Glutamatergic neuron (in vitro differentiated cells): ENCODE results near the gene FLVCR1. TPM values are rescaled to one million over a fixed set of nuclear protein-coding genes. Genes with fewer than 3 reads are reported as not detected.

Experiments used
- DNase-seq: peaks from one replicate; pipeline ENCODE4 v3.0.0; 2022
- H3K27ac Mint-ChIP-seq: one replicate; pipeline ENCODE4 v1.8.0; 2020; ENCODE audit warnings: mild to moderate bottlenecking, mixed read lengths, inconsistent platforms; ENCODE audit not compliant: unreplicated experiment
- H3K27me3 Mint-ChIP-seq: one replicate; pipeline ENCODE4 v1.8.0; 2020; ENCODE audit warnings: mild to moderate bottlenecking, moderate library complexity, mixed read lengths, inconsistent platforms; ENCODE audit not compliant: unreplicated experiment
- H3K36me3 Mint-ChIP-seq: one replicate; pipeline ENCODE4 v1.8.0; 2020; ENCODE audit warnings: mild to moderate bottlenecking, mixed read lengths, inconsistent platforms; ENCODE audit not compliant: unreplicated experiment
- H3K4me1 Mint-ChIP-seq: one replicate; pipeline ENCODE4 v1.8.0; 2020; ENCODE audit warnings: mild to moderate bottlenecking, low read depth, mixed read lengths, inconsistent platforms; ENCODE audit not compliant: unreplicated experiment
- H3K4me3 Mint-ChIP-seq: one replicate; pipeline ENCODE4 v1.8.0; 2020; ENCODE audit warnings: mild to moderate bottlenecking, mixed read lengths, inconsistent platforms; ENCODE audit not compliant: unreplicated experiment
- H3K9me3 Mint-ChIP-seq: one replicate; pipeline ENCODE4 v1.8.0; 2020; ENCODE audit warnings: mild to moderate bottlenecking, moderate library complexity, mixed read lengths, inconsistent platforms; ENCODE audit not compliant: unreplicated experiment
- CTCF ChIP-seq: fragments of 200-600 bp; sonication (generic); IDR thresholded peaks from one replicate; pipeline ENCODE4 v1.5.0; 2021; ENCODE audit not compliant: partially characterized antibody, unreplicated experiment
- total RNA-seq: library from RNA; stranded (reverse); fragmentation: NEBNext Ultra II Directional; extraction: Animal tissue kit (Norgen Biotek cat#: 25700); gene quantifications from one replicate; pipeline ENCODE4 v1.2.1, GENCODE V29; 2021; ENCODE audit not compliant: unreplicated experiment

The FLVCR1 gene
- total RNA-seq, 1 donor from 2014 or later, result 33.4 TPM

- no peak for TF ChIP-seq CTCF
- Mint-ChIP-seq H3K36me3 (peaks cover 19% of the 10 kb centered on the region), H3K4me1 (no peaks in the 10 kb centered on the region), H3K27me3 (peaks cover 6% of the 10 kb centered on the region), H3K4me3 (no peak overlapping the region), H3K9me3 (peaks cover 11% of the 10 kb centered on the region), H3K27ac (no peak overlapping the region)
- DNase-seq, result no peak
These were observed 37.1 kb upstream of the FLVCR1 start for GRCh38 chr1:212820969-212821368.

GRCh38 chr1:212822956-212823355 lies 35.1 kb upstream of the FLVCR1 start:
- peaks cover 10% of the 10 kb centered on the region for H3K27me3 Mint-ChIP-seq
- no peak for TF ChIP-seq CTCF

GRCh38 chr1:212824201-212824600 lies 33.9 kb upstream of the FLVCR1 start:
- Mint-ChIP-seq H3K27me3 (peaks cover 10% of the 10 kb centered on the region), H3K9me3 (peaks cover 16% of the 10 kb centered on the region), H3K36me3 (peaks cover 28% of the 10 kb centered on the region), H3K4me1 (no peaks in the 10 kb centered on the region), H3K27ac (no peak overlapping the region), H3K4me3 (peak overlapping the region; percentile 8)
- no peak for DNase-seq
- no peak for TF ChIP-seq CTCF

More at GRCh38 chr1:212822956-212823355, 35.1 kb upstream of the FLVCR1 start:
- Mint-ChIP-seq H3K9me3 (peaks cover 16% of the 10 kb centered on the region), H3K27ac (no peak overlapping the region), H3K36me3 (peaks cover 28% of the 10 kb centered on the region), H3K4me1 (no peaks in the 10 kb centered on the region), H3K4me3 (no peak overlapping the region)
- no peak for DNase-seq

GRCh38 chr1:212825798-212826452 lies 32.1 kb upstream of the FLVCR1 start:
- H3K27ac Mint-ChIP-seq, result no peak overlapping the region
- H3K9me3 Mint-ChIP-seq, result peaks cover 16% of the 10 kb centered on the region
- no peak for TF ChIP-seq CTCF
- H3K4me1 Mint-ChIP-seq, result no peaks in the 10 kb centered on the region
- DNase-seq, result no peak
- peaks cover 28% of the 10 kb centered on the region for H3K36me3 Mint-ChIP-seq
- peaks cover 10% of the 10 kb centered on the region for H3K27me3 Mint-ChIP-seq
- no peak overlapping the region for H3K4me3 Mint-ChIP-seq

- no peak overlapping the region for H3K4me3 Mint-ChIP-seq
- H3K9me3 Mint-ChIP-seq, result peaks cover 16% of the 10 kb centered on the region
- peaks cover 28% of the 10 kb centered on the region for H3K36me3 Mint-ChIP-seq
- no peaks in the 10 kb centered on the region for H3K4me1 Mint-ChIP-seq
- H3K27me3 Mint-ChIP-seq, result peaks cover 10% of the 10 kb centered on the region
- no peak overlapping the region for H3K27ac Mint-ChIP-seq
- DNase-seq, result no peak
- TF ChIP-seq CTCF, result no peak
These were observed 30.8 kb upstream of the FLVCR1 start for GRCh38 chr1:212827171-212827776.
